Pancreas (tissue), 10 donors: ENCODE measurements around the gene MYO7A. TPM values are rescaled to one million over a fixed set of nuclear protein-coding genes. Genes with fewer than 3 reads are reported as not detected.
A peak's percentile ranks its signal among the peaks of the same experiment; 100 is the strongest.

Experiments used
- ATAC-seq, 4 donors: fragments of 200-7000 bp; cut with Tn5 transposase; one replicate each; pipeline versions ENCODE4 v1.8.0 to v1.9.1; 2020; ENCODE audit warnings: mild to moderate bottlenecking in 4 of 4, moderate library complexity in 4 of 4
- DNase-seq, 6 donors: peaks; one replicate each; pipeline ENCODE4 v3.0.0-alpha.2; 2020
- FAIRE-seq: peaks from 2 replicates; lab custom pipeline; 2012; peaks lifted over from hg19 to GRCh38; lab: Jason Lieb, UNC
- H3K27ac ChIP-seq, 4 donors: fragments of 200-600 bp; sonication (generic); 1 replicate in 3 of 4; 2 replicates in 1 of 4; pipeline versions ENCODE4 v1.5.0 to v1.8.0; 2020
- H3K27me3 ChIP-seq, 4 donors: fragments of 200-600 bp; one replicate each; pipeline ENCODE4 v1.8.0; 2021
- H3K36me3 ChIP-seq, 3 donors: fragments of 200-600 bp; sonication (generic) in 1 of 3; one replicate each; pipeline versions ENCODE4 v1.5.0 to v1.8.0; 2020 to 2021
- H3K4me1 ChIP-seq, 3 donors: fragments of 200-600 bp; one replicate each; pipeline ENCODE4 v1.8.0; 2021
- H3K4me3 ChIP-seq, 4 donors: fragments of 200-600 bp; sonication (generic) in 2 of 4; one replicate each; pipeline versions ENCODE4 v1.5.0 to v1.8.0; 2020 to 2021
- H3K9me3 ChIP-seq, 4 donors: fragments of 200-600 bp; one replicate each; pipeline ENCODE4 v1.8.0; 2021
- WGBS, 2 donors: extraction: QIAGEN DNeasy Blood & Tissue Kit; methylation state at CpG; one replicate each; pipeline ENCODE4 v1.1.7; 2013; 5-methylcytosine and 5-hydroxymethylcytosine counted together
- intact Hi-C, 3 donors: fragments of 100-400 bp; cut with DNase I; formaldehyde crosslinking; loops; one replicate each; pipeline versions ENCODE4 v1.11.1 to v1.14.2; 2022
- polyA plus RNA-seq, 2 donors: library from polyadenylated mRNA; stranded (reverse); fragments of 200-250 nt; gene quantifications; one replicate each; pipeline ENCODE4 v1.2.3, GENCODE V29; 2013
- total RNA-seq, 6 donors: library from RNA; stranded (reverse); fragmentation: NEBNext Ultra II Directional in 4 of 6; extraction: Animal tissue kit (Norgen Biotek cat#: 25700) in 4 of 6; gene quantifications; one replicate each; pipeline versions ENCODE4 v1.2.1 to v1.2.4, GENCODE V29; 2021 to 2023
- TF ChIP-seq, protein P1 (sequence below), 4 donors: fragments of 200-600 bp; sonication (generic) in 3 of 4; IDR thresholded peaks; one replicate each; pipeline versions ENCODE4 v1.5.0 to v1.8.0; 2021; ENCODE audit warnings: antibody characterized with exemption in 4 of 4
- donor health status: healthy with polysubstance abuse.
- donor health status: DM: no; HTN: no; CAD: no; lungs with moderate emphysema.
- donor health status: DM: no; HTN: no; CAD: no.
- donor health status: control.
- donor health status: control.
- donor health status: Bipolar disorder and iron deficiency.
- donor health status: DM: yes; HTN: yes; CAD: no.
- donor health status: DM: no; HTN: no; CAD: no.
- donor health status: DM: no; HTN: no; CAD: no.
- donor health status: DM: yes; HTN: yes; CAD: no.

MYO7A gene
- total and polyA plus RNA-seq, 8 donors = 3.8 to 13.3 (median 7.1) TPM

DNA sequence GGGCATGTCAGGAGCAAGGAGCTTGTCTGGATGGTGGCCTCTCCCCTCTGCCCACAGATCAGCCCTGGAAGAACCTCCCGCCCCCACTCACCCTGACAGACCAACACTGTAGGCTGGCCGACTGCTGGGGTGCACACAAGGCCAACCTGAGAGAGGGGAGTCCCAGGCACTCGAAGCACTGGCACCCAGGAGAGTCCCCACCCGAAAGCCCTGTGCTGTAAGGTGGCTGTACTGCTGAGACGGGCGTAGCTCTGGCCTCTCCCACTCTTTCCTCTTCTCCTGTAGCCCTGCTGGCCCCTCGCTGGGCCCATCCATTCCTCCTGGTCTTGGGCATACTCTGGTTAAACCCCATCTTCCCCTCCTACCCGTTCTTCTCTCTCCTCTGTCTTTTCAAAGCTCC lies 39.7 kb downstream of the MYO7A start:
- Histone ChIP-seq H3K4me1 (no peaks in the 10 kb centered on the region), H3K9me3 (no peaks in the 10 kb centered on the region), H3K27me3 (no peaks in the 10 kb centered on the region), H3K27ac (no peak overlapping the region), H3K4me3 (no peak overlapping the region), H3K36me3 (no peaks in the 10 kb centered on the region)
- DNase-seq (peak in 2 of 6 donors; percentile 7 to 39), FAIRE-seq (no peak), ATAC-seq (no peak)
- TF ChIP-seq, protein P1, sequence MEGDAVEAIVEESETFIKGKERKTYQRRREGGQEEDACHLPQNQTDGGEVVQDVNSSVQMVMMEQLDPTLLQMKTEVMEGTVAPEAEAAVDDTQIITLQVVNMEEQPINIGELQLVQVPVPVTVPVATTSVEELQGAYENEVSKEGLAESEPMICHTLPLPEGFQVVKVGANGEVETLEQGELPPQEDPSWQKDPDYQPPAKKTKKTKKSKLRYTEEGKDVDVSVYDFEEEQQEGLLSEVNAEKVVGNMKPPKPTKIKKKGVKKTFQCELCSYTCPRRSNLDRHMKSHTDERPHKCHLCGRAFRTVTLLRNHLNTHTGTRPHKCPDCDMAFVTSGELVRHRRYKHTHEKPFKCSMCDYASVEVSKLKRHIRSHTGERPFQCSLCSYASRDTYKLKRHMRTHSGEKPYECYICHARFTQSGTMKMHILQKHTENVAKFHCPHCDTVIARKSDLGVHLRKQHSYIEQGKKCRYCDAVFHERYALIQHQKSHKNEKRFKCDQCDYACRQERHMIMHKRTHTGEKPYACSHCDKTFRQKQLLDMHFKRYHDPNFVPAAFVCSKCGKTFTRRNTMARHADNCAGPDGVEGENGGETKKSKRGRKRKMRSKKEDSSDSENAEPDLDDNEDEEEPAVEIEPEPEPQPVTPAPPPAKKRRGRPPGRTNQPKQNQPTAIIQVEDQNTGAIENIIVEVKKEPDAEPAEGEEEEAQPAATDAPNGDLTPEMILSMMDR (IDR thresholded peaks at IDR 0.05) = no peak
- intact Hi-C loops = no loop called here
- 74 to 87% methylated on average over 8 of the region's 8 CpGs for WGBS, 2 donors

DNA sequence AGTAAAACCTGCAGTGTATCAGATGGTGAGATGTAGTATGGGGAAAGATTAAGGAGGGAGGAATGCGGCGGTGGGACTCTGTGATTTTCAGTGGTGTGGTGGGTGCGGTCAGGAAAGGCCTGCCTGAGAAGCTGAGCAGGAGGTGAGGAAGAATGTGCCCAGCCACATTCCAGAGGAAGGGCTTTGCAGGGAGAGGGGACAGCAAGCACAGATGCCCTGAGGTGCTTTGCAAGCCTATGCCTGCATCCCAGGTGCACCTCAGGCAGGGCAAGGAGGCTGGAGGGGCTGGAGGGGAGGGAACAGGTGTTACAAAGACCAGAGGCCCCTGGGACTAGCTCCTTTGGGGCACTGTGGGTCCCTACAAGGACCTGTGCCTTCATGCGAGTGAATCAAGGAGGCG lies 42.1 kb downstream of the MYO7A start:
- TF ChIP-seq, protein P1 (IDR thresholded peaks at IDR 0.05) = no peak
- 94 to 96% methylated on average over 5 of the region's 5 CpGs for WGBS, 2 donors
- FAIRE-seq (no peak), ATAC-seq (no peak), DNase-seq (peak in 2 of 6 donors; percentile 5 to 24)
- Histone ChIP-seq H3K36me3 (no peaks in the 10 kb centered on the region), H3K4me1 (no peaks in the 10 kb centered on the region), H3K27ac (no peak overlapping the region), H3K27me3 (no peaks in the 10 kb centered on the region), H3K4me3 (no peak overlapping the region), H3K9me3 (no peaks in the 10 kb centered on the region)
- intact Hi-C loops = no loop called here

DNA sequence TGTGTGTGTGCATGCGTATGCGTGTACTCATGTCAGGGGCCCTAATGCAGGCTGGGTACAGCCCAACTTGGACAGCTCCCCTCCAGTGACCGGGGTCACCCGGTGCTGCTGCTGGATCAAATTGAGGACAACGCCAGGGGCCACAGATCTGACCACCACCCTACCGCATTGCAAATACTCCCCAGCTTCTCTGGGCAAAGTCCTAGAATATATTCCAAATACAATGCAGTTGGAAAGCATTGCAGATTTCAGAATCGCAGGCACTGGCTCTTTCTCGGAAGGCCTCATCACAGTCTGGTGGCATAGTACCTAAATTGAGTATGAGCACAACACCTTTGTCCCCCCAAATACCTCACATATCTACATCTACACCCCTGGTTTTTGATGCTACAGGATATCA lies 43.2 kb downstream of the MYO7A start:
- FAIRE-seq (no peak), DNase-seq (peak in 1 of 6 donors; percentile 15), ATAC-seq (no peak)
- no peak overlapping the region for H3K27ac ChIP-seq
- H3K9me3 ChIP-seq = no peaks in the 10 kb centered on the region
- intact Hi-C loops = no loop called here
- WGBS, 2 donors = 92 to 98% methylated on average over 8 of the region's 8 CpGs
- no peaks in the 10 kb centered on the region for H3K36me3 ChIP-seq
- H3K4me3 ChIP-seq = no peak overlapping the region
- H3K4me1 ChIP-seq = no peaks in the 10 kb centered on the region
- H3K27me3 ChIP-seq = no peaks in the 10 kb centered on the region
- TF ChIP-seq, protein P1 (IDR thresholded peaks at IDR 0.05) = no peak

DNA sequence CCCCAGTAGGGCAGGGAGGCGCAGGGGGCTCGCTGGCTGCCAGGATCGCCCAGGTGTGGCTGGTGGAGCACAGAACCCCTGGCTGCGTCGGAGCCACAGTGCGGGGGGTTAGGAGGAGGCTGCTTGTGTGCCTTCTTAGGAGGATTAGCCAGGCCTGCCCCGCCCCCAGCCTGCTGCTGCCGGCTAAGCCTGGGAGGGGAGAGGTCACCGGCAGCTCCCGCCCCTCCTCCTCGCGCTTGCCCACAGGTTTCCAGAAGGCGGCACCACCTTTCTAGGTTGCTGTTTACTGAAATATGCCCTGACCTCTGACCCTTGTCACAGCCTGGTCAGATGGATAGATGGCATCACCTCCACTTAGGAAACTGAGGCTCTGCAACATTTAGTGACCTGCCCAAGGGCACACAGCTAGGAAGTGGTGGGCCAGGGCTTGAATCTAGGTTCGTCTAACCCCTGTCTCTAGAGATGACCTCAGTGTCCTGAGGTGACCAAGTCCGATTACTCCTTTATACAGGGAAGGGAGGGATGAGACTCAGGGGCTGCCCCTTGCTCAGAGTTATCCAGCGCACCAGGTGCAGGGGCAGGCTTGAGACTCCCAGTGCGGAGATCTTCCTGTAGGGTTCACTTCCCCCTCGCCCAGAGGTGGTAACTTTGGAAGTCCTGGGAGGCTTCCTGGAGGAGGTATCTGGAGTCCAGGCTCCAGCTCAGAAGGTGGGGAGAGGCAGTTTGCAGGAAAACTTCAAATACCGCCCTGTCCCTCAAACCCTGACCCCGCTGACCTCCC lies 44.0 kb downstream of the MYO7A start:
- ATAC-seq = no peak
- TF ChIP-seq, protein P1 (IDR thresholded peaks at IDR 0.05) = no peak
- no peaks in the 10 kb centered on the region for H3K9me3 ChIP-seq
- no peaks in the 10 kb centered on the region for H3K4me1 ChIP-seq
- peak in 1 of 6 donors; percentile 55 for DNase-seq
- no peaks in the 10 kb centered on the region for H3K27me3 ChIP-seq
- H3K27ac ChIP-seq = no peak overlapping the region
- no peaks in the 10 kb centered on the region for H3K36me3 ChIP-seq
- H3K4me3 ChIP-seq = no peak overlapping the region
- 88 to 92% methylated on average over 20 of the region's 20 CpGs for WGBS, 2 donors
- intact Hi-C loops = no loop called here
- FAIRE-seq = no peak

DNA sequence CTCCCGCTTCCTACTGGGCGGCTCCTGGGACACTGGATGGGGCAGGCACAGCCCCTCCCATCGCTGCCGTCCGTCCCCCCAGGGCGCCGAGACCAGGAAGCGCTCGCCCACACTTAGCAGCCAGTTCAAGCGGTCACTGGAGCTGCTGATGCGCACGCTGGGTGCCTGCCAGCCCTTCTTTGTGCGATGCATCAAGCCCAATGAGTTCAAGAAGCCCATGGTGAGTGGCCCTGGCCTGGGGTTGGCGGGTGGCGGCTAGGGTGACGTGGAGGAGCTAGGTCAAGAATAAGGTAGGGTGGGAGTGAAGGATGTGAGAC lies 44.6 kb downstream of the MYO7A start:
- ATAC-seq = no peak
- whole genome bisulfite sequencing, 2 donors = 85 to 89% methylated on average over 16 of the region's 16 CpGs
- no peak overlapping the region for H3K4me3 ChIP-seq
- no peak overlapping the region for H3K27ac ChIP-seq
- no peaks in the 10 kb centered on the region for H3K36me3 ChIP-seq
- H3K9me3 ChIP-seq = no peaks in the 10 kb centered on the region
- H3K27me3 ChIP-seq = no peaks in the 10 kb centered on the region
- peak in 1 of 6 donors; percentile 55 for DNase-seq
- H3K4me1 ChIP-seq = no peaks in the 10 kb centered on the region
- intact Hi-C loops = no loop called here
- FAIRE-seq = no peak
- TF ChIP-seq, protein P1 (IDR thresholded peaks at IDR 0.05) = no peak
